Type B pancreatic cell (in vitro differentiated cells): ENCODE results near the gene INPP5A. TPM values are rescaled to one million over a fixed set of nuclear protein-coding genes. Genes with fewer than 3 reads are reported as not detected.

ENCODE experiments used
- DNase-seq: peaks from one replicate; pipeline ENCODE4 v3.0.0; 2021; ENCODE audit warnings: mixed read lengths; ENCODE audit not compliant: unreplicated experiment; ENCODE audit errors: extremely low spot score
- H3K27ac Mint-ChIP-seq: 2 replicates; pipeline ENCODE4 v1.8.0; 2021; ENCODE audit warnings: mild to moderate bottlenecking, mixed read lengths
- H3K27me3 Mint-ChIP-seq: 2 replicates; pipeline ENCODE4 v1.8.0; 2021; ENCODE audit warnings: mixed read lengths
- H3K36me3 Mint-ChIP-seq: 2 replicates; pipeline ENCODE4 v1.8.0; 2021; ENCODE audit warnings: mixed read lengths
- H3K4me1 Mint-ChIP-seq: one replicate; pipeline ENCODE4 v1.8.0; 2021; ENCODE audit warnings: mixed read lengths; ENCODE audit not compliant: unreplicated experiment
- H3K4me3 Mint-ChIP-seq: 2 replicates; pipeline ENCODE4 v1.8.0; 2021; ENCODE audit warnings: mild to moderate bottlenecking, mixed read lengths
- H3K9me3 Mint-ChIP-seq: 2 replicates; pipeline ENCODE4 v1.8.0; 2021; ENCODE audit warnings: mixed read lengths
- CTCF ChIP-seq: fragments of 200-600 bp; sonication (generic); conservative IDR thresholded peaks from 2 replicates; pipeline ENCODE4 v1.5.0; 2021; ENCODE audit warnings: antibody characterized with exemption, mild to moderate bottlenecking
- total RNA-seq: library from RNA; stranded (reverse); gene quantifications from 2 replicates; pipeline ENCODE4 v1.2.1, GENCODE V29; 2021; ENCODE audit warnings: low replicate concordance

INPP5A gene
- total RNA-seq, 1 donor from 2014 or later, result 26.6 TPM

GRCh38 chr10:132763545-132763944 lies 226.0 kb downstream of the INPP5A start:
- H3K4me1 Mint-ChIP-seq, result peaks cover 10% of the 10 kb centered on the region
- no peak overlapping the region for H3K4me3 Mint-ChIP-seq
- no peak for TF ChIP-seq CTCF
- H3K9me3 Mint-ChIP-seq, result no peaks in the 10 kb centered on the region
- DNase-seq, result no peak
- peaks cover 3% of the 10 kb centered on the region for H3K27me3 Mint-ChIP-seq
- no peak overlapping the region for H3K27ac Mint-ChIP-seq
- H3K36me3 Mint-ChIP-seq, result peaks cover 8% of the 10 kb centered on the region

GRCh38 chr10:132764108-132764507 lies 226.5 kb downstream of the INPP5A start:
- Mint-ChIP-seq H3K9me3 (no peaks in the 10 kb centered on the region), H3K27ac (peak overlapping the region; percentile 46), H3K27me3 (peaks cover 3% of the 10 kb centered on the region), H3K4me1 (peaks cover 10% of the 10 kb centered on the region), H3K36me3 (peaks cover 10% of the 10 kb centered on the region), H3K4me3 (peak overlapping the region; percentile 47)
- DNase-seq, result no peak
- TF ChIP-seq CTCF, result no peak

- H3K27ac Mint-ChIP-seq, result no peak overlapping the region
- DNase-seq, result no peak
- peaks cover 3% of the 10 kb centered on the region for H3K27me3 Mint-ChIP-seq
- H3K4me1 Mint-ChIP-seq, result peaks cover 10% of the 10 kb centered on the region
- H3K36me3 Mint-ChIP-seq, result peaks cover 12% of the 10 kb centered on the region
- H3K9me3 Mint-ChIP-seq, result no peaks in the 10 kb centered on the region
- no peak overlapping the region for H3K4me3 Mint-ChIP-seq
- no peak for TF ChIP-seq CTCF
These were observed 227.8 kb downstream of the INPP5A start for GRCh38 chr10:132765435-132765834.

GRCh38 chr10:132766291-132766690 lies 228.7 kb downstream of the INPP5A start:
- H3K36me3 Mint-ChIP-seq, result peaks cover 9% of the 10 kb centered on the region
- H3K4me1 Mint-ChIP-seq, result peaks cover 10% of the 10 kb centered on the region
- no peak overlapping the region for H3K4me3 Mint-ChIP-seq
- TF ChIP-seq CTCF, result no peak
- no peaks in the 10 kb centered on the region for H3K9me3 Mint-ChIP-seq
- H3K27me3 Mint-ChIP-seq, result peaks cover 3% of the 10 kb centered on the region
- no peak for DNase-seq
- H3K27ac Mint-ChIP-seq, result no peak overlapping the region

GRCh38 chr10:132768346-132769248 lies 231.0 kb downstream of the INPP5A start:
- Mint-ChIP-seq H3K4me3 (no peak overlapping the region), H3K27ac (no peak overlapping the region), H3K27me3 (peaks cover 3% of the 10 kb centered on the region), H3K9me3 (no peaks in the 10 kb centered on the region), H3K4me1 (peaks cover 10% of the 10 kb centered on the region), H3K36me3 (peaks cover 9% of the 10 kb centered on the region)
- TF ChIP-seq CTCF, result no peak
- DNase-seq, result no peak
